ENCODE data around the gene HMCN2.

HMCN2 gene

DNA sequence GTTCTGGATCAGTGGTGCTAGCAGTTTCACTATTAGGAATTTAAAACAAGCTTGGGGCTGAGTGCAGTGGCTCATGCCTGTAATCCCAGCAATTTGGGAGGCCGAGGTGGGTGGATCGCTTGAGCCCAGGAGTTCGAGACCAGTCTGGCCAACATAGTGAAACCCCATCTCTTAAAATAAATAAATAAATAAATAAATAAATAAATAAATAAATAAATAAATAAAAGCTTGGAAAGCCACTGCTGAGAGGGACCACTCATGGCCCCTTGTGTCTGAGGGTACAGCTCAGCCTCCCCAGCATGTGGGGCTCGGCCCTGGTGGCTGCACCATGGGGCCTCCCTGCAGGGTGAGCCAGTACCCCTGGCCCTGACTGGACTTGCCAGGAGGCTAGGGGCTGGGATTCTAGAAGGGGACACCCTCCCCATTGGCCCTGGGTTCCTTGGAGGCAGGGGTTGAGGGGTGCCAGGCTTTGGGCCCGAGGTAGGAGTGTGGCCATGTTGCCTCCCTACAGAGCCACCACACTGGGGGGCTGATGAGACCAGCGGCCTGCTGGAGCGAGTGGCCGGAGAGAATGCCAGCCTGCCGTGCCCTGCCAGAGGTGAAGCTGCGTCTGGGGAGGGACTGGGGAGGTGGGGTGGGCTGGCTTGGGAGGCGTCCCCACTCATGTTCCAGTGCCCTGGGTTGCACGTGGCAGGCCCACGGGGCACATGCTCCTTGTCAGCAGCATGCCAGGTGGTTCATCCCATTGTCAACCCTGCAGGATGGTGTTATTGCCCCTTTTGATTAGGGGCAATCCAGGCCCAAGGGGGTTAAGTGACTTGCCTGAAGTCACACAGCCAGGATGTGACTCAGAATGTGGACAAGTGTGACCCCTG, 76.5 kb downstream of the HMCN2 start:
- H3K4me3 ChIP-seq (ENCODE audit: low read length), result no peak overlapping the region
- no peak overlapping the region for H3K4me2 ChIP-seq (ENCODE audit: low read length)
- no peaks in the 10 kb centered on the region for H4K20me1 ChIP-seq (ENCODE audit: insufficient read depth, low read length)
- no peak overlapping the region for H3K27ac ChIP-seq (ENCODE audit: low read length)
- H3K4me1 ChIP-seq (ENCODE audit: low read length), result no peaks in the 10 kb centered on the region
- H2AFZ ChIP-seq (ENCODE audit: low read depth, low read length), result no peak overlapping the region
- H3K27me3 ChIP-seq (ENCODE audit: low read depth, low read length), result no peaks in the 10 kb centered on the region
- no peaks in the 10 kb centered on the region for H3K79me2 ChIP-seq (ENCODE audit: low read length)
- no peaks in the 10 kb centered on the region for H3K36me3 ChIP-seq (replicated peaks; ENCODE audit: low read depth, low read length)
- H3K9ac ChIP-seq (ENCODE audit: low read length), result no peak overlapping the region
- H3K9me3 ChIP-seq (ENCODE audit: insufficient read depth, low read length), result no peaks in the 10 kb centered on the region
- no peak for TF ChIP-seq EZH2phosphoT487 (IDR thresholded peaks at IDR 0.05; ENCODE audit: low read depth)

- no peaks in the 10 kb centered on the region for H3K9me3 ChIP-seq (ENCODE audit: insufficient read depth, low read length)
- no peak overlapping the region for H3K4me3 ChIP-seq (ENCODE audit: low read length)
- no peaks in the 10 kb centered on the region for H3K27me3 ChIP-seq (ENCODE audit: low read depth, low read length)
- no peaks in the 10 kb centered on the region for H4K20me1 ChIP-seq (ENCODE audit: insufficient read depth, low read length)
- no peaks in the 10 kb centered on the region for H3K36me3 ChIP-seq (replicated peaks; ENCODE audit: low read depth, low read length)
- H3K79me2 ChIP-seq (ENCODE audit: low read length), result no peaks in the 10 kb centered on the region
- no peak overlapping the region for H3K4me2 ChIP-seq (ENCODE audit: low read length)
- no peaks in the 10 kb centered on the region for H3K4me1 ChIP-seq (ENCODE audit: low read length)
- no peak overlapping the region for H2AFZ ChIP-seq (ENCODE audit: low read depth, low read length)
- H3K9ac ChIP-seq (ENCODE audit: low read length), result no peak overlapping the region
- no peak overlapping the region for H3K27ac ChIP-seq (ENCODE audit: low read length)
- TF ChIP-seq, protein P1, sequence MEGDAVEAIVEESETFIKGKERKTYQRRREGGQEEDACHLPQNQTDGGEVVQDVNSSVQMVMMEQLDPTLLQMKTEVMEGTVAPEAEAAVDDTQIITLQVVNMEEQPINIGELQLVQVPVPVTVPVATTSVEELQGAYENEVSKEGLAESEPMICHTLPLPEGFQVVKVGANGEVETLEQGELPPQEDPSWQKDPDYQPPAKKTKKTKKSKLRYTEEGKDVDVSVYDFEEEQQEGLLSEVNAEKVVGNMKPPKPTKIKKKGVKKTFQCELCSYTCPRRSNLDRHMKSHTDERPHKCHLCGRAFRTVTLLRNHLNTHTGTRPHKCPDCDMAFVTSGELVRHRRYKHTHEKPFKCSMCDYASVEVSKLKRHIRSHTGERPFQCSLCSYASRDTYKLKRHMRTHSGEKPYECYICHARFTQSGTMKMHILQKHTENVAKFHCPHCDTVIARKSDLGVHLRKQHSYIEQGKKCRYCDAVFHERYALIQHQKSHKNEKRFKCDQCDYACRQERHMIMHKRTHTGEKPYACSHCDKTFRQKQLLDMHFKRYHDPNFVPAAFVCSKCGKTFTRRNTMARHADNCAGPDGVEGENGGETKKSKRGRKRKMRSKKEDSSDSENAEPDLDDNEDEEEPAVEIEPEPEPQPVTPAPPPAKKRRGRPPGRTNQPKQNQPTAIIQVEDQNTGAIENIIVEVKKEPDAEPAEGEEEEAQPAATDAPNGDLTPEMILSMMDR (IDR thresholded peaks at IDR 0.05; ENCODE audit: low read depth, low read length), result no peak
- TF ChIP-seq EZH2phosphoT487 (IDR thresholded peaks at IDR 0.05; ENCODE audit: low read depth), result no peak
Measured at GRCh38 chr9:130342714-130343085, 77.1 kb downstream of the HMCN2 start.

GRCh38 chr9:130343445-130343918, 77.9 kb downstream of the HMCN2 start:
- H3K79me2 ChIP-seq (ENCODE audit: low read length), result no peaks in the 10 kb centered on the region
- H3K4me3 ChIP-seq (ENCODE audit: low read length), result no peak overlapping the region
- H2AFZ ChIP-seq (ENCODE audit: low read depth, low read length), result peak overlapping the region; percentile 77; the same call in 1 of the 2 replicates
- H3K4me1 ChIP-seq (ENCODE audit: low read length), result no peaks in the 10 kb centered on the region
- peak overlapping the region; percentile 14; the same call in 1 of the 2 replicates for H3K4me2 ChIP-seq (ENCODE audit: low read length)
- no peak for TF ChIP-seq EZH2phosphoT487 (IDR thresholded peaks at IDR 0.05; ENCODE audit: low read depth)
- TF ChIP-seq, protein P1 (IDR thresholded peaks at IDR 0.05; ENCODE audit: low read depth, low read length), result peak; percentile 93
- H4K20me1 ChIP-seq (ENCODE audit: insufficient read depth, low read length), result no peaks in the 10 kb centered on the region
- no peak overlapping the region for H3K9ac ChIP-seq (ENCODE audit: low read length)
- H3K27ac ChIP-seq (ENCODE audit: low read length), result no peak overlapping the region
- no peaks in the 10 kb centered on the region for H3K9me3 ChIP-seq (ENCODE audit: insufficient read depth, low read length)
- no peaks in the 10 kb centered on the region for H3K27me3 ChIP-seq (ENCODE audit: low read depth, low read length)
- no peaks in the 10 kb centered on the region for H3K36me3 ChIP-seq (replicated peaks; ENCODE audit: low read depth, low read length)

DNA sequence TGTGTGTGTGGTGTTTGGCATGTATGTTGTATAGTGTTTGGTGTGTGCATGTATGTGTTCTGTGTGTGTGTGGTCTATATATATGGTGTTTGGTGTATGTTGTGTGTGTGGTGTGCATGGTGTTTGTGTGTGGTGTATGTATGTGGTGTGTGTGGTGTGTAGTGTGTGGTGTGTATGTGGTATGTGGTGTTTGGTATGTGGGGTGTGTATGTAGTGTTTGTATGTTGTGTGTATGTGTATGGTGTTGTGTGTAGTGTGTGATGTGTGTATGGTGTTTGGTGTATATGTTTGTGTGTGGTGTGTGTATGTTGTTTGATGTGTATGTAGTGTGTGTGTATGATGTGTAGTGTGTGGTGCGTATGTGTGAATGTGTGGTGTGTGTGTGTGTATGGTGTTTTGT, 78.8 kb downstream of the HMCN2 start:
- no peak overlapping the region for H3K4me3 ChIP-seq (ENCODE audit: low read length)
- H3K36me3 ChIP-seq (replicated peaks; ENCODE audit: low read depth, low read length), result no peaks in the 10 kb centered on the region
- TF ChIP-seq, protein P1 (IDR thresholded peaks at IDR 0.05; ENCODE audit: low read depth, low read length), result no peak
- no peak for TF ChIP-seq EZH2phosphoT487 (IDR thresholded peaks at IDR 0.05; ENCODE audit: low read depth)
- H3K27ac ChIP-seq (ENCODE audit: low read length), result no peak overlapping the region
- H3K4me2 ChIP-seq (ENCODE audit: low read length), result no peak overlapping the region
- no peaks in the 10 kb centered on the region for H4K20me1 ChIP-seq (ENCODE audit: insufficient read depth, low read length)
- H3K4me1 ChIP-seq (ENCODE audit: low read length), result no peaks in the 10 kb centered on the region
- no peaks in the 10 kb centered on the region for H3K27me3 ChIP-seq (ENCODE audit: low read depth, low read length)
- H3K9me3 ChIP-seq (ENCODE audit: insufficient read depth, low read length), result no peaks in the 10 kb centered on the region
- no peaks in the 10 kb centered on the region for H3K79me2 ChIP-seq (ENCODE audit: low read length)
- H3K9ac ChIP-seq (ENCODE audit: low read length), result no peak overlapping the region
- no peak overlapping the region; the same call in 1 of the 2 replicates for H2AFZ ChIP-seq (ENCODE audit: low read depth, low read length)

Data from OCI-LY3 (cell line).